Activated CD4-positive, alpha-beta T cell treated with anti-CD3 and anti-CD28 coated beads for 4 hours (primary cell): Measurements from ENCODE around the gene DDX18.

Source experiments
- DNase-seq, 2 donors: peaks; one replicate each; pipeline ENCODE4 v3.0.0-alpha.2; 2020

Gene DDX18

DNA sequence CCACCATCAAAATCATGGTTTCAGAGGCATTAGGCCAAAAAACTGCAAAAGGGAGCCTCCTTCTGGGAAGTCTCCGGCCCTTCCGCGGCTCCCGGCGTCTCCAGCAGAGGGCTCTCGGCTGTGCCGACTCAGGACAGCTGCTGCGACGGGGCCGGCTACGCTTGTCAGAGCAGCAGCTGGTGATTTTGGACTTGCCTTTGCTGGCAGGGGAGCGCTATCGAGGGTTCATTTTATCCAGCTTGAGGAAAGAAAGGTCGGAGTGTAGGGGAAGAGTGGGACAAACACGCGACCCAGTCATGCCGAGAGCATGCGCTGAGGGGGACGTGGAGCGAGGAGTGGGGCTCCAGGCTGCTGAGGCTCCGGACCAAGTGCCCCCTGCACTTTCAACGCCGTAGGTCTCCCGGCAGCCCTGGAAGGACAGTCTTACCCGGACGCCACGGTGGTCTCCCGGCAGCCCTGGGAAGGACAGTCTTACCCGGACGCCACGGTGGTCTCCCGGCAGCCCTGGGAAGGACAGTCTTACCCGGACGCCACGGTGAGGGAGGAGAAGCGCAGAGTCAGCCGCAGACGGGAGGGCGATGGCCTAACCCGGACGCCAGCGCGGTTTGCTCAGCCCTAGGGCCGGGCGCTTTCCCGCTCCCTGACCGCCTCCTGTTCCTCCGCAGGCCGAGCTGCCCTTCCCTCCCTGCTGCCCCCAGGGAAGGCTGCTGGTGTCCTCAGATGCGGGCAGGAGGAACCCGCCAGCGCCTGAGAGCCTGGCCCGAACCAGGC lies 21.7 kb downstream of the DDX18 start:
- DNase-seq = peak; percentile 35 to 36

DNA sequence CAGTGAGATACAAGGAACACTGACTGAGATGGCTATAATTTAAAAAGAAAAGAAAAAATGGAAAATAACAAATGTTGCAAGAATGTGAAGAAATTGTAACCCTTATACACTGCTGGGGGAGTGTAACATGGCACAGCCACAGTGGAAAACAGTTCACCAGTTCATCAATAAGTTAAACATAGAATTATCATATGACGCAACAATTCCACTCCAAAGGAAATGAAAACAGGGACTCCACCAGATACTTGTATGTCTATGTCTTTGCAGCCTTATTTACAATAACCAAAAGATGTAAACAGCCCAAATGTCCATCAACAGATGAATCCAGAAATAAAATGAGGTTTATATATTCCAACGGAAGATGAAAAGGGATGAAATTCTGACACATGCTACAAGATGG lies 30.8 kb downstream of the DDX18 start:
- no peak for DNase-seq

DNA sequence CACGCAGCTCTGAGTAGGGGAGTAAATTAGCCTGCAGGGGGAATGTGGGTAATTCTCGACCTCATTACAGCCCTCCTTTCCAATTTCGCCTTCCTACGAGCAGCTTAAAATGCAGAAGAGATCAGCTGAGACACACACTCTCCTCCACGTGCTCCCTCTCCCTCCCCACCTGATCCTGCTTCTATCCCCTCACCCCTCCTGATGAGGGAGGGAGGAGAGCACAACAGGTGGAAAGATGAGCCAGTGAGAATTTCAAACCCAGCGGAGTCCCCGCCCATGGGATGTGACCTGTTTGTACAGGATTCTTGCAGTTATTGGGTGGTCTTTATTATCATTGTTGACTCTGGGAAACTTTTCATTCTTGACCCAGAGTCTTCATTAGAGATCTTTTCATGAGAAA lies 35.5 kb downstream of the DDX18 start:
- no peak for DNase-seq

DNA sequence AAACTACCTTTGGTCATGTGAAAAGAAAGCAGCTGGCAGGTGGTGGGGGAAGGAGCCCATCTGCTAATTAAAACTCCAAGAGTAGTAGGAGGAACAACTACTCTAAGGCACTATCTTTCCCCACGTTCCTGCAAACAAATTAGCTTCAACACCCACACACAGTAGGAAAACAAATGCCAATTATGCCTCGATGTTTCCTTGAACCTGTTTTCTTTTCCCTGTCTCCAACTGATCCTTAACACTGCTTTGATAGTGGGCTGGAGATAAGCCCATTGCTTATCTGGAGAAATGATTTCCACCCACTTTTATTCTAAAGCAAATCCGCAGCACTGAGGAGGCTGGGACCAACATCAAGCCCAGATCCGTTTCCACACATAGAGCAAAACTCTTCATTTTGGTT lies 36.0 kb downstream of the DDX18 start:
- no peak for DNase-seq

DNA sequence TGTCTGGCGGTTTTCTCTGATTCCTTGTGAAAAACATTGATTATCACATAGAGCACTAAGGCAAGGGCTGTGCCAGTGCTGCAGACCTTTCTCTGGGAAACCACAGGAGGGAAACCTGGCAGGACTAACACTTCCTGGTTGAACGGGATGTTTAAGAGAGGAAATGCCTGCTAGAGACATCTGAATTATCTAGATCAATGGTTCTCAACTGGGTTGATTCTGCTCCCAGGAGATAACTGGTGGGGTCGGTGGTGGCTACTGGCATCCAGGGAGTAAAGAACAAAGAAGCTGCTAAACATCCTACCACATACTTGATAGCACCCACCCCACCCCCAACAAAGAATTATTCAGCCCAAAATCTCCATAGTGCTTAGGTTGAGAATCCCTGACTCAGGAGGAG lies 37.5 kb downstream of the DDX18 start:
- no peak for DNase-seq

DNA sequence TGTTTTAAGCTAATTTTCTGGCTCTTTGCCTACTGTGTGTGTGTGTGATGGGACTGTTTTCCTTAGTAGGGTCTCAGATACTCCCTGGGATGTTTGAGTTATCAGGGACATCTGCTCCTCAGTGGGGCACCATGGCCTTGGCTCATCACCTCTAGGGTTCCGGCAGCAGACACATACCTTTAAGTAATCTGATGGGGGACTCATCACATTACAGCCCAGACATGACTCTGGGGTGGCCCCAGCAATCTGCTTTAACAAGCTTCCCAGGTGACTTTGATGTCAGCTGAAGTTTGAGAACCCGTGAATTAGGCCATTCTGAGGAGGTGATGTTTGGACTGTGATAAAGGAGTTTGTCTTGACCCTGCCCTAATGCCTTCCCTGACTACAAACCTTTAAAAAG lies 38.8 kb downstream of the DDX18 start:
- no peak for DNase-seq

DNA sequence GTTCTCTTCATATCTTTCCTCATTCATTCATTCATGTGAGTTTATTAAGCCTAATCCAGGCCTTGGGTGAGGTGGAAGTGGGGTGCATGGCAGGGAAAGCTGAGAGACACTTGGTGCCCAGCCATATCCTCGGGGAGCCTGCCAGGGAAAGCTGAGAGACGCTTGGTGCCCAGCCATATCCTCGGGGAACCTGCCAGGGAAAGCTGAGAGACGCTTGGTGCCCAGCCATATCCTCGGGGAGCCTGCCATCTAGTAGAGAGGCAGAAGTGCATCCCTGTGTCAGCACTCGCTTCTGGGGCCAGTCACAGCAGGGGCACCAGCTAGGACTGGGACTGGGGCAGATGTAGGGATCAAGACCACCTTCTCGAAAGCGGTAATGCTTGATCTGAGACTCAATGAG lies 39.4 kb downstream of the DDX18 start:
- DNase-seq = no peak

DNA sequence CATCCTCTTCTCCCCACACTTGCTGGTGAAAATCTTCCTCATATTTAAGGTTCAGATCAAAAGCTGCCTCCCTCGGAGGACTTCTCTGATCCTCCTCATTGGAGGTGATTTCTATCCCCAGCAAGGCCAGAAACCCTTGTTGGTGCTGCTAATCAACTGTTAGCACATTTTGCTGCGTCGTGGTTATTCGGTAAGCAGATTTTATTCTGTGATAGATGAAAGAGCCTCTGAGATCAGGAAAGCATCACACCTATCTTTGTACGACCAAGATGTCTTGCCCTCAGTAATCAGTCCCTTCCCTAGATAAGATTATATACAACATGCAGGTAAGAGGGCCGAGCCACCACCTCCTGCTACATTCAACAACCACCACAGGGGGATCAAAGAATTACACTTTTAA lies 40.1 kb downstream of the DDX18 start:
- no peak for DNase-seq

DNA sequence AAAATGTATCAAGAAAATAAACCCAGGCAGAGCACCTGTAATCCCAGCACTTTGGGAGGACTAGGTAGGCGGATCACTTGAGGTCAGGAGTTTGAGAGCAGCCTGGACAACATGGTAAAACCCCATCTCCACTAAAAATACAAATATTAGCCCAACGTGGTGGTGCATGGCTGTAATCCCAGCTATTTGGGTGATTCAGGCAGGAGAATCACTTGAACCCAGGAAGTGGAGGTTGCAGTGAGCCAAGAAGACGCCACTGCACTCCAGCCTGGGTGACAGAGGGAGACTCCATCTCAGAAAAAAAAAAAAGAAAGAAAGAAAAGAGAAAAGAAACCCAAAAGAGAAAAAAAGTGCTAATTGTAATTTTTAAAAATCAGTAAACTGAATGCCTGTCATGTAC lies 41.4 kb downstream of the DDX18 start:
- DNase-seq = no peak

DNA sequence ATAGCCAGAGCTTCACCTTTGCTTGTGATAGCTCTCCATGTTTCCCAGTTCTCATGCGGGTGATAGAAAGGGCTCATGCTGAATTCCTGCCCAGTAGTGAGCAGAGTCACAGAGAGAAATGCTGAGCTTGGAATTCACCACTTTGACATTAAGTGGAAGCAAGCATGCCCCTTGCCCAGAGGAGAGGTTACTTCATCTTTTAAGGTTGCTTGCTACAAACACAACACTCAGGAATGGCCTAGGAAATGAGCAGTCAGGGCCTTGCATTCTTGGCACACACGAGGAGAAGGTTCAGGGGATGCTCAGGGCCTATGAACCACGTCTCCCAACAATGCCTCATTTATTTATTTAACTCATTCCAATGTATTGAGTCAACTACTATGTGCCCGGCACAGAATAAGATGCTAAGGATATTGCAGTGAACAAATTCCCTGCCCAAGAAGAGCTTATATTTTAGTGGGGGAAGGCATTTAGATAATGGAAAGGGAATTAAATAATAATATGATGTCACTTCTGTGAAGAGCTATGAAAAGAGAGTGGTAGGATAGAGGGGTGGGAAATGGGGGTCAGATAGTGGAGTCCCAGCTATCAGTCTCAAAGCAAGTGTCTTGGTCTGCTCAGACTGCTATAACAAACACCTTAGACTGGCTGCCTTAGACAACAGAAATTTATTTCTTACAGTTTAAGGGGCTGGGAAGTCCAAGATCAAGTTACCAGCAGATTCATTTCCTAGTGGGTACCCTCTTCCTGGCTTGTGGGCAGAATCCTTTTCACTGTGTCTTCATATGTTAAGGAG lies 42.1 kb downstream of the DDX18 start:
- DNase-seq = no peak

DNA sequence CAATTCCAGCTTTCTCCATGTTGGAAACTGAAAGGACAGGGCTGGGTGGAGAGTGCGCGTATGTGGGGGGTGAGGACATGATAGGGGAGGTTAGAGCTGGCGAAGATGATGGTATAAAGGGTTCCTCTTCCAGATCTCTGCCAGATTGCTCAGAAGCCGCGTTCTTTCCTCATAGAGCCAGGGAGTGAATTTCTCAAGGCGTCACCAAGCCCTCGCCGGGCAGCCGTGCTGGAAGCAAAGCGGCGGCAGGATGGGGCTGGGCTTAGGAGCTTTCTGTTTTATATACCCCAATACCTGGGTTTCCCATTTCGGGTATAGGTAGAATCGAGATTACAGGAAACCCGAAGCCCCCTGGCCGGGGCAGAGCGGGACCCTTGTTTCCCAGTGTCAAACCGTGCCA lies 43.8 kb downstream of the DDX18 start:
- no peak for DNase-seq

DNA sequence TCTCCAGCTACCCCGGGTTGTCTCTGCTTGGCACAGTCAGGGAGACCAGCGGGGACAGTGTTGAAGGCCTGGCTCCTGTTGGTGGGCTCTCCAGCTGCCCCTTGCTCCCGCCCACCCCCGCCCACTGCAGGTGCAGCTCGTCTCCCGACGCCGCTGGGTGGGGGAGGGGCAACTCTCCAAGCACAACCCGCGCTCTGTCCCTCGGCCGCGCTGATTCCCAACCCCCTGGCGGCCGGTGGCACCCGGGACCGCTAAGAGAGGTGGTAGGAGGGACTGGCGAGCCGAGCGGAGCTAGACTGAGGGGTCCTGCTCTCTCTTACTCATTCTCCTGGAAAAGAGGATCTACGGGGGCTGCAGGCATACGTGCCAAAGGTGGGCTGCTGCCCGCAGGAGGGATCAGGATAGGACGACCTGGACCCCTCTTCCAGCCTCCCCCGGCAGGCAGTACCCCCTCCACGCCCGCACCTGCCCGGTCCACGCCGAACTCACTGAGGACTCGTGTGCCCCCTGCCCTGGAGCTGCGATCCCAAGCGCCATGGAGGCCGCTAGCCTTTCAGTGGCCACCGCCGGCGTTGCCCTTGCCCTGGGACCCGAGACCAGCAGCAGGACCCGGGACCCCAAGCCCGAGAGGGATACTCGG lies 44.5 kb downstream of the DDX18 start:
- no peak for DNase-seq

DNA sequence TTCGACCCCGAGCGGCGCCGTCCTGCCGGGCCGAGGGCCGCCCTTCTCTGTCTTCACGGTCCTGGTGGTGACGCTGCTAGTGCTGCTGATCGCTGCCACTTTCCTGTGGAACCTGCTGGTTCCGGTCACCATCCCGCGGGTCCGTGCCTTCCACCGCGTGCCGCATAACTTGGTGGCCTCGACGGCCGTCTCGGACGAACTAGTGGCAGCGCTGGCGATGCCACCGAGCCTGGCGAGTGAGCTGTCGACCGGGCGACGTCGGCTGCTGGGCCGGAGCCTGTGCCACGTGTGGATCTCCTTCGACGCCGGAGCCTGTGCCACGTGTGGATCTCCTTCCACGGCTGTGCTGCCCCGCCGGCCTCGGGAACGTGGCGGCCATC lies 45.0 kb downstream of the DDX18 start:
- DNase-seq = no peak

DNA sequence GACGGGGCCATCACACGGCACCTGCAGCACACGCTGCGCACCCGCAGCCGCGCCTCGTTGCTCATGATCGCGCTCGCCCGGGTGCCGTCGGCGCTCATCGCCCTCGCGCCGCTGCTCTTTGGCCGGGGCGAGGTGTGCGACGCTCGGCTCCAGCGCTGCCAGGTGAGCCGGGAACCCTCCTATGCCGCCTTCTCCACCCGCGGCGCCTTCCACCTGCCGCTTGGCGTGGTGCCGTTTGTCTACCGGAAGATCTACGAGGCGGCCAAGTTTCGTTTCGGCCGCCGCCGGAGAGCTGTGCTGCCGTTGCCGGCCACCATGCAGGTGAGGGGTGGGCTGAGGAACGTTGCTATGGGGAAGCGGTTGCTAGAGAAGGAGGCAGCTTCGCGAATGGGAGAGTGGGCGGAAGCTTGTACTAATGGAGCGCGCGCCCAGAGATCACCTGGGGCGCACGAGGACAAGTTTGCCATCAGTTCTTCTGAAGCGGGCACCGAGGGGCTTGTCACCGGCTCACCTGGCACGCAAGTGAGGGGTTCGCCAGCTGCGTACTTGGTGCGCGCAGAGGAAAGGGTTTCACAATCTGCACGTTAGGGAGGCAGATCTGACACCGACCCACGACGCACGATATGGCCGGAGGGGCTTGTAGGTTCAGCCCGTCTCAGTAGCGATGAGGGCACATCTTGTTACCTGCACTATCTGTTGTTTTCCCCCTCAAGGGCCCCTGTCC lies 45.6 kb downstream of the DDX18 start:
- DNase-seq = no peak

DNA sequence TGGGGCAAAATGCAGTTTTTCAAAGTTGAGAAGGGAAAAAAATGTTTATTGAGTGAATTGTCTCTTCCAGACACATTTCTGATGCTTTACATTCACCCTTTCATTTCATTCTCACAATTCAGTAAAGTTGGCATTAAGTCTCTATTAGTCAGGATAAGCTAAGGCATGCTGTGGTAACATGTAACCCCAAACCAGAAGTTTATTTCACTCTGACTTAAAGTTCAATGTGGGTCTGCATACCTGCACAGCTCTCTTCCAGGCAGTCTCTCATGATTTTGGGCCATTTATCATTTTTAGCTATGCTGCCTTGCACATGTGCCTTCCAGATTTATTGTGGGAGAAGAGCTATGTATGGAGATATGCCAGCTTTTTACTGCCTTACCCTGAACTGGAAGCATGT lies 48.0 kb downstream of the DDX18 start:
- DNase-seq = no peak

DNA sequence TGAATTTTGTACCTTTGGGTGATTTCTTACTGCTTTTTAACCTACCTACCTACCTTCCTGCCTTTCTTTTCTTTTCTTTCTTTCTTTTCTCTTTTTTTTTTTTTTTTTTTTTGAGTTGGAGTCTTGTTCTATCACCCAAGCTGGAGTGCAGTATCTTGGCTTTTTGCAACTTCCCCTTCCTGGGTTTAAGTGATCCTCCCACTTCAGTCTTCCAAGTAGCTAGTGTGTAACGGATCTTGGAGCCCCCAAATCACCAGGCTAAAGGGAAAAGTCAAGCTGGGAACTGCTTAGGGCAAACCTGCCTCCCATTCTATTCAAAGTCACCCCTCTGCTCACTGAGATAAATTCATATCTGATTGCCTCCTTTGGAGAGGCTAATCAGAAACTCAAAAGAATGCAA lies 61.3 kb downstream of the DDX18 start:
- DNase-seq = no peak

DNA sequence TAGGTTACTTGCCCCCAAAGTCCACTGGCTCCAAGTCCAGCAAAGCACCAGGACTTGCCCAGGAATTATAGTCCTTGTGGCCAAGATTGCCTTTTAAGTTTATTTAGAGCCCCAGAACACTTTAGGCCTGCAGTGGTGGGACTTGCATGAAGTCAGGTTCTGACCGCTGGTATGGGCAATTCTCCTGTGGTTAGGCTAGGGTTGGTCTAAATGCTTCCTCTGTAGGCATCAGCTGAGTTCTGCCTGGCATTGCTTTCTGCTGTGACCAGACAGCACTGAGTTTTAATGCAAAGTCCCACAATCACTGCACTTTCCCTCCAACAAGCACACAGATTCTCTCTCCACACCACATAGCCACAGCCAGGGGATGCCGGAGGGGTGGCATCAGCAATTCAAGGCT lies 64.5 kb downstream of the DDX18 start:
- no peak for DNase-seq
